Fibroblast of lung (primary cell): ENCODE data around the gene CSF1R. TPM values are rescaled to one million over a fixed set of nuclear protein-coding genes. Genes with fewer than 3 reads are reported as not detected.
A peak's percentile ranks its signal among the peaks of the same experiment; 100 is the strongest.

ENCODE experiments used
- DNase-seq, 2 donors: peaks; one replicate each; pipeline versions ENCODE4 v3.0.0 to v3.0.0-alpha.2; 2010; ENCODE audit warnings: low read depth in 2 of 2
- H2AFZ ChIP-seq: 2 replicates; pipeline ENCODE4 v1.5.1; 2012; ENCODE audit warnings: low read length, control low read depth, inconsistent platforms
- H3K27ac ChIP-seq: 2 replicates; pipeline ENCODE4 v1.5.1; 2011; ENCODE audit warnings: low read length, control low read depth; ENCODE audit not compliant: insufficient read depth
- H3K27me3 ChIP-seq: 2 replicates; pipeline ENCODE4 v1.5.1; 2011; ENCODE audit warnings: mild to moderate bottlenecking, low read length; ENCODE audit not compliant: control insufficient read depth, insufficient read depth
- H3K36me3 ChIP-seq: 2 replicates; pipeline ENCODE4 v1.5.1; 2011; ENCODE audit warnings: low read length; ENCODE audit not compliant: control insufficient read depth, insufficient read depth
- H3K4me1 ChIP-seq: 2 replicates; pipeline ENCODE4 v1.5.1; 2011; ENCODE audit warnings: low read length; ENCODE audit not compliant: control insufficient read depth, insufficient read depth; ENCODE audit errors: extremely low read depth
- H3K4me2 ChIP-seq: 2 replicates; pipeline ENCODE4 v1.5.1; 2011; ENCODE audit warnings: low read length, control low read depth; ENCODE audit not compliant: insufficient read depth; ENCODE audit errors: extremely low read depth
- H3K4me3 ChIP-seq, 4 experiments: fragments of 200-600 bp in 1 of 4; sonication (generic) in 1 of 4; replicated peaks in 1 of 4; 2 replicates each; pipeline ENCODE4 v1.5.1; 2011 to 2016; ENCODE audit warnings: low read length in 4 of 4, low read depth in 3 of 4, mild to moderate bottlenecking in 3 of 4, control low read depth in 2 of 4, inconsistent platforms in 1 of 4, mixed read lengths in 1 of 4; ENCODE audit not compliant: insufficient read depth in 1 of 4; ENCODE audit errors: control extremely low read depth in 1 of 4
- H3K79me2 ChIP-seq: 2 replicates; pipeline ENCODE4 v1.5.1; 2012; ENCODE audit warnings: mild to moderate bottlenecking, low read length, inconsistent platforms; ENCODE audit not compliant: control insufficient read depth, insufficient read depth
- H3K9ac ChIP-seq: 2 replicates; pipeline ENCODE4 v1.5.1; 2011; ENCODE audit warnings: mild to moderate bottlenecking, low read length, control low read depth; ENCODE audit not compliant: insufficient read depth
- H3K9me3 ChIP-seq: 2 replicates; pipeline ENCODE4 v1.5.1; 2012; ENCODE audit warnings: low read depth, low read length; ENCODE audit not compliant: control insufficient read depth, insufficient read depth
- H4K20me1 ChIP-seq: 2 replicates; pipeline ENCODE4 v1.5.1; 2011; ENCODE audit warnings: low read length; ENCODE audit not compliant: control insufficient read depth, insufficient read depth; ENCODE audit errors: extremely low read depth
- EZH2 ChIP-seq: IDR thresholded peaks from 2 replicates; pipeline ENCODE4 v1.5.1; 2012; ENCODE audit warnings: low read length, control low read depth, mild to moderate bottlenecking; ENCODE audit errors: missing control alignments
- polyA plus RNA-seq, 2 donors: library from polyadenylated mRNA; depleted of rRNA in 1 of 2; stranded (reverse) in 1 of 2; unstranded in 1 of 2; fragments of >200 nt; gene quantifications; 2 replicates each; pipeline ENCODE4 v1.2.1, GENCODE V29; 2011 to 2012; ENCODE audit warnings: missing spikeins in 1 of 2
- total RNA-seq: library from RNA; depleted of rRNA; stranded (reverse); fragments of >200 nt; gene quantifications from 2 replicates; pipeline ENCODE4 v1.2.1, GENCODE V29; 2014
- TF ChIP-seq, protein P1 (sequence below), 2 donors: IDR thresholded peaks in 1 of 2; conservative IDR thresholded peaks in 1 of 2; 1 replicate in 1 of 2; 2 replicates in 1 of 2; pipeline ENCODE4 v1.5.1; 2011 to 2012; ENCODE audit warnings: low read length in 2 of 2, control low read depth in 1 of 2, inconsistent platforms in 1 of 2, low read depth in 1 of 2, mild to moderate bottlenecking in 1 of 2

Gene CSF1R
- total and polyA plus RNA-seq, 2 donors (not counting 1 experiment from before 2014, with no cell fraction given): 0.07 TPM; not detected in 1

DNA sequence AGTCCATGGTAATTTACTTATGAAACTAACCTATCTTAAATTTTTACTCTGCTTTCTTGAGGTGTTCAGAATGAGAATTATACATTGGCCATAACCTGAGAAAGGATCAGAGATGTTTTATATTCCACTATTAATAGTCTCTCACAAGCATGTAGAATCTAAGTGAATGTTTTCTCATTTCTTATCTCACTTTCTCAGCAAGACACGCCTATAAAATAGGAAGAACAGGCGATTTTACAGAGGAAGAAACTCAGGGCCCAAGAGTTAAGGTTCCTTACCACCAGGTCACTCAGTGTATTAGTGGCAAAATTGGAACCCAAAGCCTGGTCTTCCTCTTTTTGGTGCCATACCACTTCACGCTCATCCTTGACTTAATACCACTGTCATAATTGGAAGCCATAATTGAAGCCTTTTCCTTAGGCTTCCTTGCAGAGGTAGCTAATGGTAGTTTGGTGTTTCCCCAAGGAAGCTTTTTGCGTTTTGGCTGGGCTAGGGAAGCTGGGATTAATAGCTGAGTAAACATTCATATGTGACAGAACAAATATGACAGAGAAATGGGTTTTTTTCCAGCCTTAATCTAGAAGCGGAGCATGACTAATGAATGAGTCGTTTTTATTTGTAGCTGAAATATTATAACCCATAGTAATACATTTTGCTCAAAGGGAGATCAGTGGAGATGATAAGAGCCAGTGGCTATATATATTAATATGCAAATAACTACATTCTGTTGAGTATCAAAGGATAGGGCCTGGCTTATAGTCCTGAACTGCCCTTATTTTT, 68.9 kb downstream of the CSF1R start:
- Histone ChIP-seq H3K27ac (no peak overlapping the region), H3K9ac (no peak overlapping the region), H3K36me3 (peaks cover 18% of the 10 kb centered on the region), H3K4me3 (no peak overlapping the region), H3K4me2 (peak overlapping the region; percentile 23), H3K4me1 (peaks cover 11% of the 10 kb centered on the region), H3K9me3 (no peaks in the 10 kb centered on the region), H3K27me3 (no peaks in the 10 kb centered on the region), H2AFZ (no peak overlapping the region), H3K79me2 (peaks cover 3% of the 10 kb centered on the region), H4K20me1 (no peaks in the 10 kb centered on the region)
- TF ChIP-seq, protein P1, sequence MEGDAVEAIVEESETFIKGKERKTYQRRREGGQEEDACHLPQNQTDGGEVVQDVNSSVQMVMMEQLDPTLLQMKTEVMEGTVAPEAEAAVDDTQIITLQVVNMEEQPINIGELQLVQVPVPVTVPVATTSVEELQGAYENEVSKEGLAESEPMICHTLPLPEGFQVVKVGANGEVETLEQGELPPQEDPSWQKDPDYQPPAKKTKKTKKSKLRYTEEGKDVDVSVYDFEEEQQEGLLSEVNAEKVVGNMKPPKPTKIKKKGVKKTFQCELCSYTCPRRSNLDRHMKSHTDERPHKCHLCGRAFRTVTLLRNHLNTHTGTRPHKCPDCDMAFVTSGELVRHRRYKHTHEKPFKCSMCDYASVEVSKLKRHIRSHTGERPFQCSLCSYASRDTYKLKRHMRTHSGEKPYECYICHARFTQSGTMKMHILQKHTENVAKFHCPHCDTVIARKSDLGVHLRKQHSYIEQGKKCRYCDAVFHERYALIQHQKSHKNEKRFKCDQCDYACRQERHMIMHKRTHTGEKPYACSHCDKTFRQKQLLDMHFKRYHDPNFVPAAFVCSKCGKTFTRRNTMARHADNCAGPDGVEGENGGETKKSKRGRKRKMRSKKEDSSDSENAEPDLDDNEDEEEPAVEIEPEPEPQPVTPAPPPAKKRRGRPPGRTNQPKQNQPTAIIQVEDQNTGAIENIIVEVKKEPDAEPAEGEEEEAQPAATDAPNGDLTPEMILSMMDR (conservative IDR thresholded peaks at IDR 0.05 in 1 of 2, IDR thresholded peaks at IDR 0.05 in 1 of 2; ENCODE audit: low read depth in 1 of 2, low read length in 2 of 2): no peak
- TF ChIP-seq EZH2: no peak
- peak; percentile 48 to 55 for DNase-seq

DNA sequence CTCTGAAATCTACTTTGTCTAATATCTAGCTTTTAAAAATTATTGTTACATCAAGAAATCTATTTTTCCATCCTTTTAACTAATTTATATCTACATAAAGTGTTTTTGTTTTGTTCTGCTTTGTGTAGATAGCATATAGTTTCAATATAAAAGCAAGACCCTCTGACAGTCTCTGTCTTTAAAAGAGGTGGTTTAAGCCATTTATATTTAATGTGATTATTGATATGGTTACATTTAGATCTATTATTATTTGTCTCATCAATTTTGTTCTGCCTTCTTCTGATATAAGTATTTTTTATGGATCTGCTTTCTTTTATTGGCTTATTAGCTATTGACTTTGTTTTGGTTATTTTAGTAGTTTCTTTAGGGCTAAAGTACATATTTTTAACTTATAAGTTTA, 69.8 kb downstream of the CSF1R start:
- DNase-seq: no peak
- Histone ChIP-seq H4K20me1 (no peaks in the 10 kb centered on the region), H3K9me3 (no peaks in the 10 kb centered on the region), H3K4me1 (peaks cover 11% of the 10 kb centered on the region), H3K9ac (no peak overlapping the region), H3K27me3 (no peaks in the 10 kb centered on the region), H3K79me2 (peaks cover 3% of the 10 kb centered on the region), H3K36me3 (peaks cover 17% of the 10 kb centered on the region), H3K27ac (no peak overlapping the region), H2AFZ (no peak overlapping the region), H3K4me2 (no peak overlapping the region), H3K4me3 (no peak overlapping the region)
- no peak for TF ChIP-seq EZH2
- TF ChIP-seq, protein P1 (conservative IDR thresholded peaks at IDR 0.05 in 1 of 2, IDR thresholded peaks at IDR 0.05 in 1 of 2; ENCODE audit: low read depth in 1 of 2, low read length in 2 of 2): no peak

DNA sequence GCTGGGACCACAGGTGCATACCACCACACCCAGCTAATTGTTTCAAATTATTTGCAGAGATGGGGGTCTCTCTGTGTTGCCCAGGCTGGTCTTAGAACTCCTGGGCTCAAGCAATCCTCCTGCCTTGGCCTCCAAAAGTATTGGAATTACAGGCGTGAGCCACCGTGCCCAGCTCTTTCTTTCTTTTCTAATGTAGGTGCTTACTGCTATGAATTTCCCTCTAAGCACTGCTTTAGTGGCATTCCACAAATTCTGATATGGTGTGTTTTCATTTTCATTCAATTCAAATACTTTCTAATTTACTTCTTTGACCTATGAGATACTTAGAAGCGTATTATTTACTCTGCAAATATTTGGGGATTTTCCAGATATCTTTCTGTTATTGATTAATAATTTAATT, 70.9 kb downstream of the CSF1R start:
- DNase-seq: no peak
- Histone ChIP-seq H2AFZ (no peak overlapping the region), H3K9ac (no peak overlapping the region), H3K4me1 (peaks cover 11% of the 10 kb centered on the region), H3K4me2 (no peak overlapping the region), H3K36me3 (peaks cover 19% of the 10 kb centered on the region), H3K9me3 (no peaks in the 10 kb centered on the region), H3K79me2 (peaks cover 3% of the 10 kb centered on the region), H3K27ac (no peak overlapping the region), H3K4me3 (no peak overlapping the region), H4K20me1 (no peaks in the 10 kb centered on the region), H3K27me3 (no peaks in the 10 kb centered on the region)
- TF ChIP-seq EZH2: no peak
- TF ChIP-seq, protein P1 (conservative IDR thresholded peaks at IDR 0.05 in 1 of 2, IDR thresholded peaks at IDR 0.05 in 1 of 2; ENCODE audit: low read depth in 1 of 2, low read length in 2 of 2): no peak
